ENCODE results near the gene JADE2.
"Not testable (repeated sequence)": the region's sequence is repeated elsewhere in the genome, so short reads cannot be mapped to it uniquely, and the experiment has no call there.

JADE2 gene

DNA sequence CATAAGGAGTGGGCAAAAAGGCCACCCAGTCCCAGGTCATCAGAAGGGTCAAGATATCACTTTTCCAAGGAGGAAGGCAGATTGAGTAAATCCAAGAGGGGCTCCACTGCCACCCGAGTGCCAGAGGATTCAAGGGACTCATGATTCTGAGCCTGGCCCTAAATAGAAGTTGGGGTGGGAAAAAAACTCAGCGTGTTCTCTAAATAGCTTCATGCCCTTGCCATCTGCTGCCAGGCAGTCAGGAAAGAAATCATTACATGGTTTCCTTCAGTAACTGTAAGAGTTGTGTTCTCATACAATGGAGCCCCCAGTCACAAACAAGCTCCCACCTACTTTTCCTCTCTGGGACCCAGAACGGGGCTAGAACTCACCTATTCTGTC is 70.0 kb downstream of the JADE2 start:
- H3K9ac ChIP-seq (ENCODE audit: low read length): no peak overlapping the region
- H4K20me1 ChIP-seq (ENCODE audit: insufficient read depth, low read length): no peaks in the 10 kb centered on the region
- no peaks in the 10 kb centered on the region for H3K9me3 ChIP-seq (ENCODE audit: low read length)
- no peak overlapping the region for H3K27ac ChIP-seq (ENCODE audit: low read depth, low read length, poor library complexity, severe bottlenecking)
- TF ChIP-seq, protein P1, sequence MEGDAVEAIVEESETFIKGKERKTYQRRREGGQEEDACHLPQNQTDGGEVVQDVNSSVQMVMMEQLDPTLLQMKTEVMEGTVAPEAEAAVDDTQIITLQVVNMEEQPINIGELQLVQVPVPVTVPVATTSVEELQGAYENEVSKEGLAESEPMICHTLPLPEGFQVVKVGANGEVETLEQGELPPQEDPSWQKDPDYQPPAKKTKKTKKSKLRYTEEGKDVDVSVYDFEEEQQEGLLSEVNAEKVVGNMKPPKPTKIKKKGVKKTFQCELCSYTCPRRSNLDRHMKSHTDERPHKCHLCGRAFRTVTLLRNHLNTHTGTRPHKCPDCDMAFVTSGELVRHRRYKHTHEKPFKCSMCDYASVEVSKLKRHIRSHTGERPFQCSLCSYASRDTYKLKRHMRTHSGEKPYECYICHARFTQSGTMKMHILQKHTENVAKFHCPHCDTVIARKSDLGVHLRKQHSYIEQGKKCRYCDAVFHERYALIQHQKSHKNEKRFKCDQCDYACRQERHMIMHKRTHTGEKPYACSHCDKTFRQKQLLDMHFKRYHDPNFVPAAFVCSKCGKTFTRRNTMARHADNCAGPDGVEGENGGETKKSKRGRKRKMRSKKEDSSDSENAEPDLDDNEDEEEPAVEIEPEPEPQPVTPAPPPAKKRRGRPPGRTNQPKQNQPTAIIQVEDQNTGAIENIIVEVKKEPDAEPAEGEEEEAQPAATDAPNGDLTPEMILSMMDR (IDR thresholded peaks at IDR 0.05; ENCODE audit: low read length): no peak
- TF ChIP-seq EZH2 (IDR thresholded peaks at IDR 0.05; ENCODE audit: borderline replicate concordance, low read length): no peak
- peaks cover 20% of the 10 kb centered on the region for H3K4me1 ChIP-seq (ENCODE audit: insufficient read depth, low read length, severe bottlenecking)
- no peaks in the 10 kb centered on the region for H3K27me3 ChIP-seq (ENCODE audit: insufficient read depth, low read length)
- H3K4me3 ChIP-seq (ENCODE audit: low read depth, low read length, poor library complexity, severe bottlenecking): no peak overlapping the region
- H3K79me2 ChIP-seq (ENCODE audit: insufficient read depth, low read length): no peaks in the 10 kb centered on the region
- H3K4me2 ChIP-seq (ENCODE audit: low read length): no peak overlapping the region
- H3K36me3 ChIP-seq (ENCODE audit: insufficient read depth, low read length): no peaks in the 10 kb centered on the region
- no peak overlapping the region for H2AFZ ChIP-seq (ENCODE audit: low read length)
- no peaks in the 10 kb centered on the region for H3K9me2 ChIP-seq (ENCODE audit: low read depth, low read length)
- H3F3A ChIP-seq (ENCODE audit: insufficient read depth, low read length): no peaks in the 10 kb centered on the region

DNA sequence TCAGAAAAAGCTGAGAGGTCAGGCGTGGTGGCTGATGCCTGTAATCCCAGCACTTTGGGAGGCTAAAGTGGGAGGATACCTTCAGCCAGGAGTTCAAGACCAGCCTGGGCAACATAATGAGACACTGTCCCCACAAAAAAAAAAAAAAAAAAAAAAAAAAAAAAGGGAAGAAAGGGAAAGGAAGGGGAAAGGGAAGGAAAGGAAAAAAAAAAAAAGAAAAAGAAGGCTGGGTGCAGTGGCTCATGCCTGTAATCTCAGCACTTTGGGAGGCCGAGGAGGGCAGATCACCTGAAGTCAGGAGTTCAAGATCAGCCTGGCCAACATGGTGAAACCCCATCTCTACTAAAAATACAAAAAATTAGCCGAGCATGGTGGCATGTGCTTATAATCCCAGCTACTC is 74.3 kb downstream of the JADE2 start:
- H3K9me3 ChIP-seq (ENCODE audit: low read length); H3K9ac ChIP-seq (ENCODE audit: low read length); H3F3A ChIP-seq (ENCODE audit: insufficient read depth, low read length); H3K27ac ChIP-seq (ENCODE audit: low read depth, low read length, poor library complexity, severe bottlenecking); H3K4me3 ChIP-seq (ENCODE audit: low read depth, low read length, poor library complexity, severe bottlenecking); H2AFZ ChIP-seq (ENCODE audit: low read length); H3K4me2 ChIP-seq (ENCODE audit: low read length); H3K27me3 ChIP-seq (ENCODE audit: insufficient read depth, low read length); H3K79me2 ChIP-seq (ENCODE audit: insufficient read depth, low read length); H3K4me1 ChIP-seq (ENCODE audit: insufficient read depth, low read length, severe bottlenecking); H4K20me1 ChIP-seq (ENCODE audit: insufficient read depth, low read length); H3K9me2 ChIP-seq (ENCODE audit: low read depth, low read length): not testable (repeated sequence)
- H3K36me3 ChIP-seq (ENCODE audit: insufficient read depth, low read length): peaks cover 16% of the 10 kb centered on the region

DNA sequence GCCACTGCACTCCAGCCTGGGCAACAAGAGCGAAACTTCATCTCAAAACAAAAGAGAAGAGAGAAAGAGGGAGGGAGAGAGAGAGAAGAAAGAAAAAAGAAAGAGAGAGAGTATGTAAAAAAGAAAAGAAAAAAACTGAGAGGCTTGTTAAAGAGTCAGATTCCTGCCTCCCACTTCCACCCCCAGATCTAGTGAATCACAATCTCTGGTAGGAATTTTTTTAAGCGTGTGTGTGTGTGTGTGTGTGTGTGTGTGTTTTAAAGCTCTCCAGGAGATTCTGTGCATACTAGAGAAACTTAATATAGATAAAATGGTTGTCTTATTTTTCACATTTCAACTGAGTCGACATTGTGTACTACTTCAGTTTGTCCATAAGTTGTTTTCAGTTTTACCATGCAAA is 75.1 kb downstream of the JADE2 start:
- Histone ChIP-seq H3K4me3 (ENCODE audit: low read depth, low read length, poor library complexity, severe bottlenecking) (no peak overlapping the region), H3F3A (ENCODE audit: insufficient read depth, low read length) (no peaks in the 10 kb centered on the region), H3K4me2 (ENCODE audit: low read length) (no peak overlapping the region), H3K9ac (ENCODE audit: low read length) (no peak overlapping the region), H3K4me1 (ENCODE audit: insufficient read depth, low read length, severe bottlenecking) (no peaks in the 10 kb centered on the region), H3K79me2 (ENCODE audit: insufficient read depth, low read length) (no peaks in the 10 kb centered on the region), H3K36me3 (ENCODE audit: insufficient read depth, low read length) (peaks cover 24% of the 10 kb centered on the region), H3K9me2 (ENCODE audit: low read depth, low read length) (no peaks in the 10 kb centered on the region), H2AFZ (ENCODE audit: low read length) (no peak overlapping the region), H3K9me3 (ENCODE audit: low read length) (no peaks in the 10 kb centered on the region), H3K27me3 (ENCODE audit: insufficient read depth, low read length) (no peaks in the 10 kb centered on the region), H4K20me1 (ENCODE audit: insufficient read depth, low read length) (no peaks in the 10 kb centered on the region), H3K27ac (ENCODE audit: low read depth, low read length, poor library complexity, severe bottlenecking) (no peak overlapping the region)
- TF ChIP-seq, protein P1 (IDR thresholded peaks at IDR 0.05; ENCODE audit: low read length): no peak
- no peak for TF ChIP-seq EZH2 (IDR thresholded peaks at IDR 0.05; ENCODE audit: borderline replicate concordance, low read length)

DNA sequence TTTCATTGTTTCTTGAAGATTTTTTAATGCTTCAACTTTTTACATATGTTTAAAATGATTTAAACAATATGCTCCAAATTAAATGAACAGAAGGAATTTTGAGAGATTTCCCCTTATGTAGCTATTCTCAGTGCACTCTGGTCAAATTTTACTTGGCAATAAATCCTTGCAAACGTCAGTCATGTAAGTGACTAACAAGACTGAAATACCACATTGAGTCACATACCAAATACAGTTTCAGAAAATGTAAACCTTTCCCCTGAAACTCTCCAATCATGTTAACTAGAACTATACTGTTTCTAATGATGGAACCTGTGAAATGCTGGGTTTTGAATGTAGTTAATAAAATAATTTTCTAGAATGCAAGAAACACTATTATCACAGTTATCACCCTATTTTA is 77.6 kb downstream of the JADE2 start:
- Histone ChIP-seq H3K36me3 (ENCODE audit: insufficient read depth, low read length) (peaks cover 48% of the 10 kb centered on the region), H3K4me1 (ENCODE audit: insufficient read depth, low read length, severe bottlenecking) (no peaks in the 10 kb centered on the region)

More for the DNA sequence above, 77.6 kb downstream of the JADE2 start:
- Histone ChIP-seq H2AFZ (ENCODE audit: low read length) (no peak overlapping the region), H3F3A (ENCODE audit: insufficient read depth, low read length) (no peaks in the 10 kb centered on the region), H3K9me3 (ENCODE audit: low read length) (no peaks in the 10 kb centered on the region), H3K9me2 (ENCODE audit: low read depth, low read length) (no peaks in the 10 kb centered on the region), H3K9ac (ENCODE audit: low read length) (no peak overlapping the region), H3K4me2 (ENCODE audit: low read length) (no peak overlapping the region), H3K4me3 (ENCODE audit: low read depth, low read length, poor library complexity, severe bottlenecking) (no peak overlapping the region), H4K20me1 (ENCODE audit: insufficient read depth, low read length) (no peaks in the 10 kb centered on the region), H3K27ac (ENCODE audit: low read depth, low read length, poor library complexity, severe bottlenecking) (no peak overlapping the region), H3K27me3 (ENCODE audit: insufficient read depth, low read length) (no peaks in the 10 kb centered on the region), H3K79me2 (ENCODE audit: insufficient read depth, low read length) (no peaks in the 10 kb centered on the region)
- TF ChIP-seq, protein P1 (IDR thresholded peaks at IDR 0.05; ENCODE audit: low read length): no peak
- TF ChIP-seq EZH2 (IDR thresholded peaks at IDR 0.05; ENCODE audit: borderline replicate concordance, low read length): no peak

Measured in OCI-LY1 (cell line).